Inflammatory macrophage treated with lipopolysaccharide for 1 hour (primary cell): ENCODE data around the gene GORAB.

Source experiments
- DNase-seq, 2 donors: peaks; one replicate each; pipeline ENCODE4 v3.0.0-alpha.2; 2020 to 2022

Gene GORAB

GRCh38 chr1:170539154-170539553 lies 7.2 kb downstream of the GORAB start:
- no peak for DNase-seq

GRCh38 chr1:170544624-170545023 lies 12.7 kb downstream of the GORAB start:
- DNase-seq = no peak

GRCh38 chr1:170545476-170545875 lies 13.5 kb downstream of the GORAB start:
- no peak for DNase-seq

GRCh38 chr1:170547255-170547654 lies 15.3 kb downstream of the GORAB start:
- no peak for DNase-seq

GRCh38 chr1:170548497-170548896 lies 16.5 kb downstream of the GORAB start:
- no peak for DNase-seq

- no peak for DNase-seq
These were observed 23.4 kb downstream of the GORAB start for GRCh38 chr1:170555370-170555769.

- DNase-seq = no peak
These were observed 25.0 kb downstream of the GORAB start for GRCh38 chr1:170556917-170557316.

GRCh38 chr1:170558731-170559130 lies 26.8 kb downstream of the GORAB start:
- DNase-seq = no peak

- no peak for DNase-seq
These were observed 27.2 kb downstream of the GORAB start for GRCh38 chr1:170559166-170559565.

GRCh38 chr1:170560681-170561285 lies 28.8 kb downstream of the GORAB start:
- no peak for DNase-seq

- peak; percentile 69 to 73 for DNase-seq
These were observed 30.8 kb downstream of the GORAB start for GRCh38 chr1:170562646-170563338.

- DNase-seq = no peak
These were observed 35.2 kb downstream of the GORAB start for GRCh38 chr1:170567214-170567613.

- no peak for DNase-seq
These were observed 36.2 kb downstream of the GORAB start for GRCh38 chr1:170568197-170568596.

GRCh38 chr1:170576980-170577379 lies 45.0 kb downstream of the GORAB start:
- no peak for DNase-seq

- no peak for DNase-seq
These were observed 46.4 kb downstream of the GORAB start for GRCh38 chr1:170578359-170578758.

GRCh38 chr1:170580636-170581440 lies 48.9 kb downstream of the GORAB start:
- peak; percentile 87 to 97 for DNase-seq

GRCh38 chr1:170583186-170583585 lies 51.2 kb downstream of the GORAB start:
- no peak for DNase-seq

- peak; percentile 40 to 66 for DNase-seq
These were observed 54.6 kb downstream of the GORAB start for GRCh38 chr1:170586321-170587252.

- DNase-seq = no peak
These were observed 55.3 kb downstream of the GORAB start for GRCh38 chr1:170587253-170587593.

GRCh38 chr1:170590921-170591705 lies 59.1 kb downstream of the GORAB start:
- no peak for DNase-seq

GRCh38 chr1:170592591-170593111 lies 60.7 kb downstream of the GORAB start:
- DNase-seq = no peak
